ENCODE data around the gene ZDHHC1. TPM values are rescaled to one million over a fixed set of nuclear protein-coding genes. Genes with fewer than 3 reads are reported as not detected.

Gene ZDHHC1
- total RNA-seq, 1 donor from 2014 or later, result 9.5 TPM

GRCh38 chr16:67399218-67399733 lies 17.0 kb downstream of the ZDHHC1 start:
- H3K4me3 ChIP-seq (ENCODE audit: low read depth, low read length), result no peak overlapping the region
- TF ChIP-seq CTCF (IDR thresholded peaks at IDR 0.05; ENCODE audit: insufficient read depth, low read length, poor library complexity, severe bottlenecking), result peak; percentile 78
- DNase-seq (ENCODE audit: low read depth), result no peak
- no peaks in the 10 kb centered on the region for H3K36me3 ChIP-seq (ENCODE audit: control insufficient read depth, insufficient read depth, low read length)
- H3K27me3 ChIP-seq (ENCODE audit: control insufficient read depth, insufficient read depth, low read length), result peaks cover 38% of the 10 kb centered on the region

GRCh38 chr16:67398546-67399217 lies 17.6 kb downstream of the ZDHHC1 start:
- Histone ChIP-seq H3K36me3 (ENCODE audit: control insufficient read depth, insufficient read depth, low read length) (no peaks in the 10 kb centered on the region), H3K27me3 (ENCODE audit: control insufficient read depth, insufficient read depth, low read length) (peaks cover 44% of the 10 kb centered on the region), H3K4me3 (ENCODE audit: low read depth, low read length) (no peak overlapping the region)
- no peak for DNase-seq (ENCODE audit: low read depth)
- no peak for TF ChIP-seq CTCF (IDR thresholded peaks at IDR 0.05; ENCODE audit: insufficient read depth, low read length, poor library complexity, severe bottlenecking)

GRCh38 chr16:67397812-67398545 lies 18.3 kb downstream of the ZDHHC1 start:
- no peak for DNase-seq (ENCODE audit: low read depth)
- TF ChIP-seq CTCF (IDR thresholded peaks at IDR 0.05; ENCODE audit: insufficient read depth, low read length, poor library complexity, severe bottlenecking), result peak; percentile 77
- Histone ChIP-seq H3K36me3 (ENCODE audit: control insufficient read depth, insufficient read depth, low read length) (no peaks in the 10 kb centered on the region), H3K27me3 (ENCODE audit: control insufficient read depth, insufficient read depth, low read length) (peaks cover 51% of the 10 kb centered on the region), H3K4me3 (ENCODE audit: low read depth, low read length) (no peak overlapping the region)

GRCh38 chr16:67397036-67397801 lies 19.1 kb downstream of the ZDHHC1 start:
- no peak for TF ChIP-seq CTCF (IDR thresholded peaks at IDR 0.05; ENCODE audit: insufficient read depth, low read length, poor library complexity, severe bottlenecking)
- no peak overlapping the region for H3K4me3 ChIP-seq (ENCODE audit: low read depth, low read length)
- no peaks in the 10 kb centered on the region for H3K36me3 ChIP-seq (ENCODE audit: control insufficient read depth, insufficient read depth, low read length)
- peaks cover 57% of the 10 kb centered on the region for H3K27me3 ChIP-seq (ENCODE audit: control insufficient read depth, insufficient read depth, low read length)
- no peak for DNase-seq (ENCODE audit: low read depth)

- peak; percentile 70 for DNase-seq (ENCODE audit: low read depth)
- H3K27me3 ChIP-seq (ENCODE audit: control insufficient read depth, insufficient read depth, low read length), result peaks cover 60% of the 10 kb centered on the region
- H3K4me3 ChIP-seq (ENCODE audit: low read depth, low read length), result no peak overlapping the region
- no peaks in the 10 kb centered on the region for H3K36me3 ChIP-seq (ENCODE audit: control insufficient read depth, insufficient read depth, low read length)
- TF ChIP-seq CTCF (IDR thresholded peaks at IDR 0.05; ENCODE audit: insufficient read depth, low read length, poor library complexity, severe bottlenecking), result no peak
Observed at GRCh38 chr16:67396159-67397035, 19.9 kb downstream of the ZDHHC1 start.
